GM18507 (cell line): ENCODE data around the gene ZAR1L.

Experiments used
- DNase-seq: peaks from one replicate; pipeline ENCODE4 v3.0.0; 2011; ENCODE audit warnings: low read depth; ENCODE audit not compliant: insufficient read length; ENCODE audit errors: extremely low spot score
- FAIRE-seq: peaks from 2 replicates; lab custom pipeline; 2011; peaks lifted over from hg19 to GRCh38; lab: Jason Lieb, UNC

ZAR1L gene

DNA sequence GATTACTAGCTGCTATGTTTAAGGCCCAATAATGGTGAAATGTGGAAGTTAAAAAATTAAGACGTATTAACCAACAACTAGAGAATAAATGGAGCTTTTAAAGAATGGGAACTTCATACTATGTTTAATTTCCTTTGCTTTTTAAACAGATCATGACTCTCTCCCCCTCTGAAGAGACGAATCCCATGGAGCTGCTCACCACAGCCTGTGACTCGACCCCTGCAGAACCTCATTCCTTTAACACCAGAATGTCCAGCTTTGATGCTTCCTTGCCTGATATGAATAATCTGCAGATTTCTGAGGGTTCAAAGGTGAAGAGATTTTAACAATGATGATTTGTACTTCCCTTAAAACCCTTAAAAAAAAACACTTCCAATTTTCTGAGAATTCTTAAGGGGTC, 53.0 kb downstream of the ZAR1L start:
- FAIRE-seq = no peak
- no peak for DNase-seq

DNA sequence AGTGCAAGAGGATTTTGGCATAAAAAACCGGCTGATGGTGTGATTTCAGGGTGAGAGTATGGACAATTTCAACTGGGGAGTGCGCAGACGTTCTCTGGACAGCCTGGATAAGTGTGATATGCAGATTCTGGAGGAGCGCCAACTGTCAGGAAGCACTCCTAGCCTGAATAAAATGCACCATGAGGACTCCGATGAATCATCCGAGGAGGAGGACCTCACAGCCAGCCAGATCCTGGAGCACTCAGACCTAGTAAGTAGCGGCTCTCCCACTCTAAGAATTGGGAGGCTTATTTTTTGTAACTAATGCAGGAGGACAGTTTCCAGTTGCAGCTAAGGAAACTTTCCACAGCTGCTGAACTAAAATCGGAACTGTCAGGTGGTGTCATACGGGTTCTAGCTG, 53.6 kb downstream of the ZAR1L start:
- DNase-seq = no peak
- FAIRE-seq = no peak

DNA sequence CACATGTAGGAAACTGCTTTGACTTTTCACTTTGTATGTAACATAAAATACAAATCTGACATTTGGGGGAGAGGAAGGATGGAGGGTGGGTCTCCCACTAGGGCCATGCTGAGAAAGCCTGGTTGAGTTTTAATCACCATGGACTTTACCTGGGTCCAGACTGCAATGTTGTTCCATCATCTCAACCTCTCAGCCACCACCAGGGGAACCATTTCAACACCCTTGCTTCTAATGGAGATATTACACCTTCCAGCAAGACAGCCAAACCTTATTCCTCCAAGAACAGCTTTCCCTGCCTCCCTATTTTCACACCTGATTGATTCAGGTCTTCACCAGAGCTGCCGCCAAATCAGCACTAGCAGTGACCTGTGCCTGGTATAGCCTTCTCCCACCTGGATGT, 56.0 kb downstream of the ZAR1L start:
- no peak for FAIRE-seq
- no peak for DNase-seq

DNA sequence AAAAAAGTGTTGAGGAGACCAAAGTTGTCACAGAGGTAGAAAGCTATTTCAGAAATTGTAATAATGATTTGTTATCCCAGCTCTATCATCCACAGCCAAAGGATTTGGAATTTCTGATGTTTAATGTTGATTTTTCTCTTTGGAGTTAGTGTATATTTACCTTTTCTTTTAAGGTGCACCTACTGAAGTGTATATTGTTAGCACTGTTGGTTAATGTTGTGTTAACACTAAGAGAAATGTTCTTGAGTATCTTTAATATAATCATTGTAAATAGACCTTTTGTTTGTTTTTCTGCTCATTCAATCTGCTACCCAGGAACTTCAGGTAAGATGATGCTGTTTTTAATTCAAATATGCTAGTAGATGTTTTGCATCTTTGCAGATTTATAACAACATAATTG, 57.5 kb downstream of the ZAR1L start:
- FAIRE-seq (no peak), DNase-seq (no peak)

DNA sequence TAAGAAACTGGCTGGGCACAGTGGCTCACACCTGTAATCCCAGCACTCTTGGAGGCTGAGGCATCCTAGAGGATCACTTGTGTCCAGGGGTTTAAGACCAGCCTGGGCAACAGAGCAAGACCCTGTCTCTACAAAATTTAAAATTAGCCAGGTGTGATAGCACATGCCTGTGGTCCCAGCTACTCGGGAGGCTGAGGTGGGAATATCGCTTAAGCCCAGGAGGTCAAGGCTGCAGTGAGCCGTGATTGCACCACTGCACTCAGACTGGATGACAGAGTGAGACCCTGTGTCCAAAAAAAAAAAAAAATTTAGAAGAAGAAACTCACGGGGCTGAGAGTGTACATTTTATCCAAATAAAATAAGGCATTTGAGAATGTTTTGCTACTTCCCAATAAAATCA, 58.9 kb downstream of the ZAR1L start:
- FAIRE-seq = no peak

DNA sequence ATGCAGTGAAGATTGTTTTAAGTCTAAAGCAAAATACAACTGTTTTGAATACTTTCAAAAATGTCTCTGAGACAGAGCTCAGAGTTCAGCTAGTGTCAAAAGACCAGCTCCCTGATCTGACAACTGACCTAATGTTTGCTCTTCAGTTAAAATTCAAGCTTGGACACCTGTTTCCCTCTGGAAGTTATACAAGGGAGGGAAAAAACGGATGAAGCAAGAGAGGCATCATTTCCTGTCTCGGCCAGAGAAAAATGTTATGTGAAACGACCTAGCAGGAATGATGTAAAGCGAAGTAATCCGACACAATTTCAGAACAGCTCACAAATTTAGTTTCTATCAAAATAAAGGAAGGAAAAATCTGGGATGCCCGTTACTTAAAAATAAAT, 59.4 kb downstream of the ZAR1L start:
- DNase-seq (no peak), FAIRE-seq (no peak)

More for the DNA sequence above, 58.9 kb downstream of the ZAR1L start:
- DNase-seq = no peak

DNA sequence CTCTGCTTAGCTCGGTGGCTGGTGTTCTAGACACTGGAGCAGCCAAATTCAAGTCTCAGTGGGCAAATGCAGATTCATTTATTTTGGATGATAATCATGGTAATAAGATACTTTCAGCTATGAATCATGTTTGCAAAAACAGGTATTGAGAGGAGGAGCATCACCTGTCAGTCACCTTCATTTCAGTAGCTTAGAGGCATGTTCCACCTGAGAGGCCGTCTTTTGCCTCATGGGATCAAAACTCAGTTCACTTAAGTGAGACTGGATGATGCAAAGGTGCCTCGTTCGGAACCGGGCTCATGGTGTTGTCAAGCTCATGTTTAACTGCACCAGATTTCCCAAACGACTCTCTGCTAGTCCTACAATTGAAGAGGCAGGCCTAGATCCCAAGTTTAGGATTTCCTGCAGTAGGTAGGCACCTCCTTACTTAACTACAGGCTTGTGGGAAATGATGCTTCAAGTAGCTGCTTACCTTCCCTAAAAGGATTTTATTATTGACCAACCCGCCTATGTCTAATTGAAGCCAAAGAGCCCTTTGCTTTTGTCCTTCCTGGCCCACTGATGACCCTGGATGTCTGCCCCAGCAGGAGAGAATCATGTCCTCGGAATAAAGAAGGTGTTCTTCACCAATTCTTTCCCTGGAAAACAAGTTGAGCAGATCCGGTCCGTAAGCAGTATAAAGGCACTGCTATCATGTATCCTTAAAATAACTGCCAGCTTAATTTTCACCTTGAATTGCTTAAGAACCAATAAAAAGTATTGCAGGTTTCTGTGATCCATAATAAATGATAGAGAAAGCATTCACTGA, 60.0 kb downstream of the ZAR1L start:
- DNase-seq (no peak), FAIRE-seq (no peak)

DNA sequence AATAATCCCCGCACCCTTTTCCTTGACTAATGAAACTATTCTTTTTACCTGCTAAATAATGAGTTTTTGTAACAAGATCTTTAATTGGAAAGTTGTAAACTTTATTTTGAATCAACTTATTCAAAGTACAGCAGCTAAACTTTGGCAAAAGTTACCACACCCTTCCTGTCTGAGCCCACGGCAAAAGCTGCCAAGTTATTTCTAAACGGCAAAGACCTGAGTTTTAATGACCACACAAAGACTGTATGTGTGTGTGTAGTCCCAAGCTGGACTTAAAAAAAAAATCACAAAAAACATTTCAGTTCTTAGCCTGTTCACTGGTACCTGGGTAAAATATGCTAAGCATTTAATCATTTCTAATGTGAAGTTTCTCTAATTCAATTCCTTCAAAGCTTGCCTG, 60.7 kb downstream of the ZAR1L start:
- no peak for DNase-seq
- FAIRE-seq = no peak

DNA sequence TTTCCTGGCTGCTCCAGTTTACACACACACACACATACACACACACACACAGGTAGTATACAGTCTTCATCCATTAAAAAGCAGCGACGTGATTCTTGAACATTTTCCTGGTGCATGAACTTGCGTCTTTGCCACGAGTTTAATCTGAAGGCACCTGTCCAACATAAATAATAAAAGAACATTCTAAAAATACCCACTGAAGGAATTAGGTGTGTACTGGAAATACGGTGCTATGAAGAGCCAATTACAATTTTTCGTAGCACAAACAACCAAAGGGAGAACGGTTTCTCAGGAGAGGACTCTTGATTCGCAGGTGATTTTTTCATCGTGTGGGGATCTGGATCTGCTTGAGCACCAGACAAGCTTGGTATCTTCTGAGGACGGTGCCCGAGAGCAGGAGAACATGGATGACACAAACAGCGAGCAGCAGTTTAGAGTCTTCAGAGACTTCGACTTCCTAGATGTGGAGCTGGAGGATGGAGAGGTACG, 61.2 kb downstream of the ZAR1L start:
- DNase-seq = no peak
- FAIRE-seq = no peak
